Measurements from ENCODE around the gene KASH5.

The KASH5 gene

GRCh38 chr19:49447485-49448431 is 59.7 kb downstream of the KASH5 start:
- H3K4me3 ChIP-seq (ENCODE audit: low read depth, low read length) = no peak overlapping the region
- TF ChIP-seq CTCF (IDR thresholded peaks at IDR 0.05; ENCODE audit: low read depth, low read length) = no peak

- TF ChIP-seq CTCF (IDR thresholded peaks at IDR 0.05; ENCODE audit: low read depth, low read length) = no peak
- H3K4me3 ChIP-seq (ENCODE audit: low read depth, low read length) = no peak overlapping the region
Observed at GRCh38 chr19:49448432-49448786, 60.4 kb downstream of the KASH5 start.

GRCh38 chr19:49450405-49450804 is 62.4 kb downstream of the KASH5 start:
- no peak for TF ChIP-seq CTCF (IDR thresholded peaks at IDR 0.05; ENCODE audit: low read depth, low read length)
- H3K4me3 ChIP-seq (ENCODE audit: low read depth, low read length) = peak overlapping the region; percentile 93; the same call in 1 of the 2 replicates

GRCh38 chr19:49451430-49452181 is 63.6 kb downstream of the KASH5 start, which contains the start of gene PIH1D1:
TSS of gene PIH1D1 (minus strand) at chr19:49451814. CDS start at chr19:49451574, 240 bp downstream.
- peak within 1 kb of the TSS; percentile 93 for H3K4me3 ChIP-seq (ENCODE audit: low read depth, low read length)
- TF ChIP-seq CTCF (IDR thresholded peaks at IDR 0.05; ENCODE audit: low read depth, low read length) = no peak

- TF ChIP-seq CTCF (IDR thresholded peaks at IDR 0.05; ENCODE audit: low read depth, low read length) = no peak
Observed at GRCh38 chr19:49453013-49453756, 65.1 kb downstream of the KASH5 start, which contains the start of gene ALDH16A1. TSS of gene ALDH16A1 (plus strand) at chr19:49453225. CDS start at chr19:49453332, 107 bp downstream.

GRCh38 chr19:49453757-49454240 is 65.8 kb downstream of the KASH5 start:
- H3K4me3 ChIP-seq (ENCODE audit: low read depth, low read length) = peak overlapping the region; percentile 79
- no peak for TF ChIP-seq CTCF (IDR thresholded peaks at IDR 0.05; ENCODE audit: low read depth, low read length)

More at GRCh38 chr19:49453013-49453756, 65.1 kb downstream of the KASH5 start, which contains the start of gene ALDH16A1:
- peak within 1 kb of the TSS; percentile 79 for H3K4me3 ChIP-seq (ENCODE audit: low read depth, low read length)

All from WI38 (cell line).